Measurements from ENCODE around the gene HORMAD2.

DNA sequence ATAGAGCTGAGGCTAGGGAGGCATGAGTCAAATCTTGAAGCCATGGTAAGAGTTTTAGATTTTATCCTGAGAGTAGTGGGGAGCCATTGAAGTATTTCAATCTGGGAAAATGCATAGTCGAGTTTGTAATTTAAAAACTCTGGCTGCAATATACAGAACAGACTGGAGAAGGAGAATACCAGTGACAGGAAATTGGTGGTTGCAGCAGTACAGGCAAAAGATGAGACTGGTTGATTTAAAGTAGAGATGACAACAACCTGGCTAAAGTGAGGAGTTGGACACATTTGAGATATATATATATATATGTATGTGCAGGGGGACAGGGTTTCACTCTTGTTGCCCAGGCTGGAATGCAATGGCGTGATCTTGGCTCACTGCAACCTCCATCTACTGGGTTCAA, 6.2 kb downstream of the HORMAD2 start:
- no peak for TF ChIP-seq SREBF2 (IDR thresholded peaks at IDR 0.05)
- TF ChIP-seq, protein P1, sequence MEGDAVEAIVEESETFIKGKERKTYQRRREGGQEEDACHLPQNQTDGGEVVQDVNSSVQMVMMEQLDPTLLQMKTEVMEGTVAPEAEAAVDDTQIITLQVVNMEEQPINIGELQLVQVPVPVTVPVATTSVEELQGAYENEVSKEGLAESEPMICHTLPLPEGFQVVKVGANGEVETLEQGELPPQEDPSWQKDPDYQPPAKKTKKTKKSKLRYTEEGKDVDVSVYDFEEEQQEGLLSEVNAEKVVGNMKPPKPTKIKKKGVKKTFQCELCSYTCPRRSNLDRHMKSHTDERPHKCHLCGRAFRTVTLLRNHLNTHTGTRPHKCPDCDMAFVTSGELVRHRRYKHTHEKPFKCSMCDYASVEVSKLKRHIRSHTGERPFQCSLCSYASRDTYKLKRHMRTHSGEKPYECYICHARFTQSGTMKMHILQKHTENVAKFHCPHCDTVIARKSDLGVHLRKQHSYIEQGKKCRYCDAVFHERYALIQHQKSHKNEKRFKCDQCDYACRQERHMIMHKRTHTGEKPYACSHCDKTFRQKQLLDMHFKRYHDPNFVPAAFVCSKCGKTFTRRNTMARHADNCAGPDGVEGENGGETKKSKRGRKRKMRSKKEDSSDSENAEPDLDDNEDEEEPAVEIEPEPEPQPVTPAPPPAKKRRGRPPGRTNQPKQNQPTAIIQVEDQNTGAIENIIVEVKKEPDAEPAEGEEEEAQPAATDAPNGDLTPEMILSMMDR (IDR thresholded peaks at IDR 0.05) = no peak

All from A549 (cell line).